ENCODE results near the gene PBXIP1.
A peak's percentile ranks its signal among the peaks of the same experiment; 100 is the strongest.

The PBXIP1 gene

DNA sequence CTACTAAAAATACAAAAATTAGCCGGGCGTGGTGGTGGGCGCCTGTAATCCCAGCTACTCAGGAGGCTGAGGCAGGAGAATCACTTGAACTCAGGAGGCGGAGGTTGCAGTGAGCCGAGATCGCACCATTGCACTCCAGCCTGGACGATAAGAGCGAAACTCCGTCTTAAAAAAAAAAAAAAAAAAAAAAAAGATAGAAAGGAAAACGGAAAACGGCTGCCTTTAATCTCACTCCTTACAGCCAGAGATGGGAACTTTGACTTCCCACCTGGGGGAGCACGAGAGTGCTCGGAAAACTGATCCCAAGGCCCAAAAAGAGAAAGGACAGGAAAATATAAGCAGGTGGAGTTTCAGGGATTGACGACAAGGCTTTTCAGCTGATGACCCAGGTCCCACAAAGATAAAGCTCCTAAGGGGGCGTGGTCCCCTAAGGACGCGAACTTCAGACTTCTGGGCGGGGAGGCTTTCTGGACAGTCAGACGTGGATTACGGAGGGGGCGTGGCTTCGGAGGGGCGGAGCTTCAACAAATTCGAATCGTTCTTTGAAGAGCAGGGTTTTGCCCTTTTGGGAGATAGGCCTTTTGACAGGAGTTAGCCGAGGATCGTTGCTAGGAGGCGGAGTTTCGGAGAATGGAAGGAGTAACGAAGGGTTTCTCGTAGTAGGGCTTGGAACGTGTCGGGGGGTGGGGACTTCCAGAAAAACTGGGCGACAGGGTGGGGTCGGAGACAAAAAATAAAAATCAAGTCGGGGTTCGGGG, 17.6 kb upstream of the PBXIP1 start:
- peaks cover 38% of the 10 kb centered on the region for H3K36me3 Mint-ChIP-seq
- CTCF ChIA-PET = interaction anchor here (0.9 to 1.5 kb wide), 8 partner anchors 12 to 199 kb away, joined by 3 to 7 read pairs (median 3); partner anchors contain the start of genes ADAM15, KRTCAP2, PBXIP1 and PYGO2
- H3K27ac Mint-ChIP-seq = peak overlapping the region; percentile 71
- H3K27me3 Mint-ChIP-seq = no peaks in the 10 kb centered on the region
- no peak overlapping the region for H3K4me3 Mint-ChIP-seq
- H3K4me1 Mint-ChIP-seq = peaks cover 35% of the 10 kb centered on the region
- DNase-seq = peak; percentile 97
- no peaks in the 10 kb centered on the region for H3K9me3 Mint-ChIP-seq

DNA sequence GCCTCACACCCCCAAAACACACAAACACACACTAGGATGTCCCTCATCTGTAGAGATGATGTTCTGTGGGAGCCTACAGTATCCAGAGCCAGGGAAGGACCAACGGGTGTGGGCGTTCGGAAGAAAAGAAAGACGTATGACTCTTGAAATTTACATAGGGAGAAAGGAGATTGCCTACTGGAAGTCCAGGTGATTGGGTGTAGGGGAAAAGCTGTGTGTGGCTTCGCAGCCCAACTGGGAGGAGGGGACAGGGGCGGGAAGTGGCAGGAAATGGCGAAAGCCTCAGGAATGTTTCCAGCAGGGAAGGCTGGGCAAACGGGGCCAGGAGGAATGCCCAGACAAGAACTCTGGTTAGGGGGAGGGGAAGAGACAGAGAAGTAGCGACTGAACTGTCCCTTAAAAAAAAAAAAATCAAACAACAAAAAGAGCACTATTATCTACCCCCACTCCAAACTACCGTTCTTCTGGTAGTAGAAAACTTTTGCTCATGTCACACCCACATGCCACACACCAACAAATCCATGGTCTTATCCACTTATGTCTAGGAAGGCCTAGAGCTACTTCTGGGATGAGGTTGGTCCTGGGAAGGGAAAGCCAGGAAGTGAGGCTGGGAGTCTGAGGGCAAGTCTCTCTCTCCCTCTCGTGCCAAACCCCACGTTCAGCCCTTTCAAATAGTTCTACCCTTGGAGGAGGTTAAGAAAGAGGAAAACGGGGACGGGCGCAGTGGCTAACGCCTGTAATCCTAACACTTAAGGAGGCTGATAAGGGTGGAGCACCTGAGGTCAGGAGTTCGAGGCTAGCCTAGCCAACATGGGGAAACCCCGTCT, 16.8 kb upstream of the PBXIP1 start:
- Mint-ChIP-seq H3K27me3 (no peaks in the 10 kb centered on the region), H3K36me3 (peaks cover 36% of the 10 kb centered on the region), H3K27ac (peak overlapping the region; percentile 71), H3K9me3 (no peaks in the 10 kb centered on the region), H3K4me3 (peak overlapping the region; percentile 49), H3K4me1 (peaks cover 39% of the 10 kb centered on the region)
- CTCF ChIA-PET = interaction anchor here (0.7 to 2.3 kb wide), 9 partner anchors 12 to 112 kb away, joined by 3 to 9 read pairs (median 5); partner anchors contain the start of genes ADAM15, PBXIP1 and PYGO2
- DNase-seq = no peak

DNA sequence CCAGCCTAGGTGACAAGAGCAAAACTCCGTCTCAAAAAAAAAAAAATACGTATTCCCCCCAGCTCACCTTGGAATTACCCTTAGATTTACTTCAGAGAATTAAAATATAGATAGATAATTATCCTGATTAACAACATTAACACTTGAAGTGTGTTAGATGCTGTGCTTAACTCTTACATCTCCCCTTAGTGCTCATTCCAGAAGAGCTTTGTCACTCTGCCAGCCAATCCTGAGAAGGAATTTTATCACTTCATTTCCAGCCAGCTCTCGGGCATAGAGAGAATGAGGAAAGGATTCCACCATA, 16.3 kb upstream of the PBXIP1 start:
- H3K4me1 Mint-ChIP-seq = peaks cover 45% of the 10 kb centered on the region
- H3K9me3 Mint-ChIP-seq = no peaks in the 10 kb centered on the region
- DNase-seq = no peak
- H3K27ac Mint-ChIP-seq = no peak overlapping the region
- peak overlapping the region; percentile 49 for H3K4me3 Mint-ChIP-seq
- H3K27me3 Mint-ChIP-seq = no peaks in the 10 kb centered on the region
- H3K36me3 Mint-ChIP-seq = peaks cover 38% of the 10 kb centered on the region
- CTCF ChIA-PET = interaction anchor here (0.7 to 2.3 kb wide), 5 partner anchors 11 to 113 kb away, joined by 3 to 9 read pairs (median 5); partner anchors contain the start of gene PYGO2

DNA sequence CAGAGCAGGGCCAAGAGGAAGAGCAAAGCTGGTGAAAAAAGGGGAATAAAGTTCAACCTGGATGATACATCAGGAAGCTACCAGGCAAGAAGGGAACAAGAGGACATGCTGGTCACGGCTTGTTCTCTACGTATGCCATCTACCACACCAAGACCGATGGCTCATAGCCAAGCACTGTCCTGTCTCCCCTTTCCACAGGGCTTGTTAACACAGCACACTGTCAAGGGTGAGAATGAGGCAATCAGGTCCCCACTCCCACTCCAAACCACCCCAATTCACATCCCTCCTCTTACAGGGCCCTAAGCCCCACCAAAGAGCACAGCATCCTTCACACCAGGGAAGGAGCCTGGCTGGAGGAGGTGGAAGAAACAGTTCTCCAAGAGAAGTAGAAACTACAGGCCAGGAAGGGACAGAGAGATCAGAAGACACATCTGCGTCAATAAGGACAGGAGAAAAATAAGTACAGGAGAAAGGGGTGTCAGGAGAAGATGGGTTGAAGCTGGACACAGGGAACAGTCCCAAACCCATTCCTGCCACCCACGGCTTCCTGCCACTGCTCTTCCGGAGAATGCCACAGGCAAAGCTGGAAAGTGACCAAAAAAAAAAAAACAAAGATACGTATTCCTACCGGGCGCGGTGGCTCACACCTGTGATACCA, 15.6 kb upstream of the PBXIP1 start:
- H3K27ac Mint-ChIP-seq = peak overlapping the region; percentile 74
- peak overlapping the region; percentile 4 for H3K4me3 Mint-ChIP-seq
- no peak for DNase-seq
- peaks cover 41% of the 10 kb centered on the region for H3K36me3 Mint-ChIP-seq
- H3K27me3 Mint-ChIP-seq = no peaks in the 10 kb centered on the region
- H3K9me3 Mint-ChIP-seq = no peaks in the 10 kb centered on the region
- CTCF ChIA-PET = interaction anchor here (0.6 to 2.3 kb wide), 6 partner anchors 10 to 119 kb away, joined by 3 to 9 read pairs (median 5); partner anchors contain the start of gene PYGO2
- H3K4me1 Mint-ChIP-seq = peaks cover 46% of the 10 kb centered on the region

DNA sequence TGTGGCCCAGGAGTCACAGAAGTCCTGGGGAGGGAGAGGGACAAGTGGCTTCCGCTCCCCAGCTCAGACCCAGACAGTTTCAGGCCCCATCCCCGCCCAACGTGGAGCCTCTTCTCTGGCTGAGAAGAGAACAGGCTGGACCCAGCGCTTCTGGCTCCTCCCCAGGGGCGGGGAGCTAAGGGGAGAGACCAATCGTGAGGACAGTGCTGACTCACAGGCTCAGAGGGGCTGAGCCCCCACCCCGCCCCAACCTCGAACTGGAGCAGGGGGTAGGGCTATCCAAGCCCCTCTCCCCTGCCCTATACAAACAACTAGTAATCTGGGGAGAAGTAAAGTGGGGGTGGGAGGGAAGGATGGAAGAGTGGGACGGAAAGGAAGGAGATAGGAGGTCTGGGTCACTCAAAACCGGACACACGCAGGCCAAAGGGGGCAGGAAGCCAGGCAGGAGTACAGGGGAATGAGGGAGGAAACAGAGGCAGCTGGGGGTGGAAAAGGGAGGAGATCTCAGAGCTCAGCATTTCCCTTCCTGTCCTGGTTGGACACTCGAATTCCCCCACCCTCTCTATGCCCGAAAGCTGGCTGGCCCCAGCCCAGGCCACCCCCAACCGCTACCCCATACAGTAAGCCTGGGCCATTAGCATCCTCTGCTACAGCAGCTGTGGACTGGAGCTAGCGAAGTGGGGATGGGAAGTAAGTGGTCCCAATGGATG, 14.9 kb upstream of the PBXIP1 start, which contains the start of gene SHC1:
Gene SHC1, minus strand, starts transcription at position 117 of the 710 bp plus-strand sequence. CDS start 221 bp downstream, outside the sequence.
- peak; percentile 42 for DNase-seq
- peak within 1 kb of the TSS; percentile 74 for H3K27ac Mint-ChIP-seq
- H3K36me3 Mint-ChIP-seq = peaks cover 41% of the 10 kb centered on the region

DNA sequence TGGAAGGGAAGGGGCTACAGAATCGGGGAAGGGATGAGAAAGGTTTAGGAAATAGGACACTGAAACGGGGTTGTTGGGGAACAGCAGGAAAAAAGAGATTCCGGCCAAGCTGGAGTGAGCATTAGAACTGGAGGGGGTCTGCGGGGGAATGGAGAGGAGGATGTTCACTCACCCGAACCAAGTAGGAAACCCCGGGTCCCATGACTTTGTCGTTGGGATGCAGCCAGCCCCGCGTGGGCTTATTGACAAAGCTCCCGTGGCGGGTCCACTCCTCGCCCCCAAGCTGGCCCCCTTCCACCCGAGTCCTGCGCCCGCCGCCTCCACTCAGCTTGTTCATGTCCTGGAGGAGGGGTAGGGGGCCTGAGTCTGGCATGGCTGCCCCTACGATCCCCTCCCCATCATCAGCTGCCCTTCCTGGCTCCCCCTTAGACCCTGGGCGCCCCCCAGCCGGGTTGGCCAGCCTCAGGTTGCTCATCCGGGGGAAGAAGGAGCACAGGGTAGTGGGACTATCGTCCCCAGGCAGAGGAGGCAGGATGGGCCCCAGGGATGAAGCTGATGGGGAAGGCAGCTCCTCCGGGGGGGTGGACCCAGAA, 14.1 kb upstream of the PBXIP1 start:
- H3K36me3 Mint-ChIP-seq = peaks cover 48% of the 10 kb centered on the region
- no peak for DNase-seq
- peaks cover 46% of the 10 kb centered on the region for H3K4me1 Mint-ChIP-seq
- no peaks in the 10 kb centered on the region for H3K9me3 Mint-ChIP-seq
- CTCF ChIA-PET = interaction anchor here (1.2 to 2.3 kb wide), 4 partner anchors 9 to 115 kb away, joined by 3 to 9 read pairs (median 6); partner anchors contain the start of genes ADAM15 and PYGO2
- H3K4me3 Mint-ChIP-seq = no peak overlapping the region
- no peaks in the 10 kb centered on the region for H3K27me3 Mint-ChIP-seq
- peak overlapping the region; percentile 25 for H3K27ac Mint-ChIP-seq

More for the DNA sequence above, 14.9 kb upstream of the PBXIP1 start, which contains the start of gene SHC1:
- CTCF ChIA-PET = interaction anchor here (0.6 to 2.3 kb wide), 7 partner anchors 10 to 118 kb away, joined by 3 to 9 read pairs (median 5); partner anchors contain the start of genes ADAM15 and PYGO2
- Mint-ChIP-seq H3K9me3 (no peaks in the 10 kb centered on the region), H3K4me3 (peak within 1 kb of the TSS; percentile 4), H3K27me3 (no peaks in the 10 kb centered on the region), H3K4me1 (peaks cover 46% of the 10 kb centered on the region)

DNA sequence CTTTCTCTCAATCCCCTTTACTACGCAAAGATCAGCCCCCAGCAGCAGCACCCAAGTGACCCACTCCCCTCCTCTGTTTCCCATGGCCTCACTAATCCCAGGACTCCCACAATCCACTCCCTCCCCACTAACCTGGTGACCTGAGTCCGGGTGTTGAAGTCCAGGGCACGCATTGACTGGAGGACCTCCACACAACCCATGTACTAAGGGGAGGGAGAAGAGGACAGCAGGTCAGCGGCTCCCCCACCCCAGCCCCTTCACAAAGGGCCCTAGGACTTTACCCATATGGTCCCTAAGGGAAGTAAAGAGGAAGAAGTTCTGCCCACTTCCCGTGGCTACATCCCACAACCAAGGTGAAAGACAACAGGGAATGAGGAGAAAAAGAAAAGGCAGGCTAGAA, 13.3 kb upstream of the PBXIP1 start:
- Mint-ChIP-seq H3K27me3 (no peaks in the 10 kb centered on the region), H3K9me3 (no peaks in the 10 kb centered on the region)

DNA sequence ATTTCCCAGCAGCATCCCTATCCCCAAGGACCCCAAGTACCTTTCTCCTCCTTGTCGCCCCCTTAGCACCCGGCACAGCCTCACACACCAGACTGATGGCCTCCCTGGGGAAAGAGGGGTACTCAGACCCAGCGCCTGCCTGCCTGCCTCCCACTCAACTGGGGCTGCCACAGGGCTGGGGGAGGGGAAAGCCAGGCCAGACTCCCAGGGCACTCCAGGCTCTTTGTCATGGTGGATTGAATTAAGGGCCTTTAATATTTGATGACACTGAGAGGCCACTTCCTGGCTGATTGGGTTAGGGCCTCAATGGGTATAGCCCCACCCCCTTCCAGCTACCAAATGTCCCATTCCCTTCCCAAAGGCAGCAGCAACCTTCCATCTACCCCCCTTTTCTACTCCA, 12.8 kb upstream of the PBXIP1 start:
- CTCF ChIA-PET = no interaction called here
- no peaks in the 10 kb centered on the region for H3K27me3 Mint-ChIP-seq
- no peak overlapping the region for H3K4me3 Mint-ChIP-seq
- H3K9me3 Mint-ChIP-seq = no peaks in the 10 kb centered on the region
- H3K4me1 Mint-ChIP-seq = peaks cover 50% of the 10 kb centered on the region
- peaks cover 55% of the 10 kb centered on the region for H3K36me3 Mint-ChIP-seq
- no peak overlapping the region for H3K27ac Mint-ChIP-seq
- DNase-seq = no peak

More for the DNA sequence above, 13.3 kb upstream of the PBXIP1 start:
- Mint-ChIP-seq H3K27ac (peak overlapping the region; percentile 6), H3K4me1 (peaks cover 46% of the 10 kb centered on the region), H3K4me3 (no peak overlapping the region), H3K36me3 (peaks cover 51% of the 10 kb centered on the region)
- no peak for DNase-seq
- CTCF ChIA-PET = interaction anchor here (1.3 kb wide), 1 partner anchor 116 kb away, joined by 3 read pairs; no protein-coding TSS in a partner anchor

DNA sequence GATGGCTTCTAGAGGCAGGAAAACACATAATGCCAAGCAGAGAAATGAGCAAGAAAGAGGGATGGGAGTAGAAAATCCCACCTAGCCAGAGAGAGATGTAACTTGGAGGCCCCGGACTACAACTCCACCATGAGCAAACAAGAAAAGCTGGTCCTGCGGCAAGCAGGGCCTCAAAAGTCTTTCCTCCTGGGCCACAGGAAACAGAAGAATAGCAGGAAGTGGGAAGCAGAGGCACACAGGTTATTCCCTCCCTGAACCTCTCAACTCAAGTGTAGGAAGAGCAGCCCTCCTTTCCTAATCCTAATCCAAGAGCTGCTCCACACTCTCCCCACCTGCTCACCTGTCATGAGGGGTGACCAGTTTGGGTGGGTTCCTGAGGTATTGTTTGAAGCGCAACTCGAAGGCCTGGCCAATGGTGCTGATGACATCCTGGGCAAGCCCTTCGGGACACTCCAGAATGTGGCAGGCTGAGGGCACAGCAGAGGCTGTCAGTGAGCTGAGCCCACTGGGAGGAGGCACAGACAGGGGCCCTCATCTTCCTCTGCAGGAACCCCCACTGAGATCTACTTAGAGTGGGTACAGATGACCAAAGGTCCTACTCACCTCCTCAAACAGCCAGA, 11.5 kb upstream of the PBXIP1 start:
- Mint-ChIP-seq H3K9me3 (no peaks in the 10 kb centered on the region), H3K27ac (no peak overlapping the region), H3K4me1 (peaks cover 54% of the 10 kb centered on the region), H3K27me3 (no peaks in the 10 kb centered on the region), H3K4me3 (no peak overlapping the region), H3K36me3 (peaks cover 58% of the 10 kb centered on the region)
- CTCF ChIA-PET = no interaction called here
- DNase-seq = no peak

DNA sequence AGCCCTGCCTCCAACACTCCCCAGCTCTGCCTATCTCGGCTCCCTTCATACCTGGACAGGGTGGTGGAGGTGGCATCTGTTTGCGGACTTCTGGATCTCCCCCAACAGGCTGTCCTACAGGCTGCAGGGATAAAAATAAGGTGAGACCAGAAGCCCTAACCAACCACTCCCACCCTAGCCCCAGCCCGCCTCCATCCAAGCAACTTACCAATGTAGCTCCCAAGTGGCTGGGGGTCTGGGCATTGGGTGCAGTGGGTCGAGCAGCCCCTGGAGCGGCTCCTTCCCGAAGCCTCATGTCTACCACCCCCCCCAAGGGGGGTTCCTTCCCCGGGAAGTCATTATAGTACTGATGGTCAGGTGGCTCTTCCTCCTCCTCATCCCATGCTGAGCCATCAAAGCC, 10.2 kb upstream of the PBXIP1 start:
- Mint-ChIP-seq H3K4me1 (peaks cover 48% of the 10 kb centered on the region), H3K27me3 (no peaks in the 10 kb centered on the region), H3K36me3 (peaks cover 54% of the 10 kb centered on the region), H3K9me3 (no peaks in the 10 kb centered on the region), H3K4me3 (no peak overlapping the region), H3K27ac (no peak overlapping the region)
- CTCF ChIA-PET = no interaction called here
- no peak for DNase-seq

DNA sequence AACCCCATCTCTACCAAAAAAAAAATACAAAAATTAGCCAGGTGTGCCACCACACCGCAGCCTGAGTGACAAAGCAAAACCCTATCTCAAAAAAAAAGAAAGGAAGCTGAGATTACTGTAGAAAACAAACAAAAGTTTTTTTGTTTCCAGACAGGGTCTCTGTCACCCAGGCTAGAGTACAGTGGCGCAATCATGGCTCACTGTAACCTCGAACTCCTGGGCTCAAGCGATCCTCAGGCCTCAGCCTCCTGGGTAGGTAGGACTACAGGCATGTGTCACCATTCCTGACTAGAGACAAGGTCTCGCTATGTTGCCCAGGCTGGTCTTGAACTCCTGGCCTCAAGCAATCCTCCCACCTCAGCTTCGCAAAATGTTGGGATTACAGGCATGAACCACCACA, 8.5 kb upstream of the PBXIP1 start:
- no peak overlapping the region for H3K27ac Mint-ChIP-seq
- peaks cover 50% of the 10 kb centered on the region for H3K4me1 Mint-ChIP-seq
- DNase-seq = no peak
- H3K4me3 Mint-ChIP-seq = no peak overlapping the region
- peaks cover 57% of the 10 kb centered on the region for H3K36me3 Mint-ChIP-seq
- CTCF ChIA-PET = interaction anchor here (1.5 kb wide), 1 partner anchor 53 kb away, joined by 6 read pairs; no protein-coding TSS in a partner anchor
- H3K27me3 Mint-ChIP-seq = no peaks in the 10 kb centered on the region
- no peaks in the 10 kb centered on the region for H3K9me3 Mint-ChIP-seq

DNA sequence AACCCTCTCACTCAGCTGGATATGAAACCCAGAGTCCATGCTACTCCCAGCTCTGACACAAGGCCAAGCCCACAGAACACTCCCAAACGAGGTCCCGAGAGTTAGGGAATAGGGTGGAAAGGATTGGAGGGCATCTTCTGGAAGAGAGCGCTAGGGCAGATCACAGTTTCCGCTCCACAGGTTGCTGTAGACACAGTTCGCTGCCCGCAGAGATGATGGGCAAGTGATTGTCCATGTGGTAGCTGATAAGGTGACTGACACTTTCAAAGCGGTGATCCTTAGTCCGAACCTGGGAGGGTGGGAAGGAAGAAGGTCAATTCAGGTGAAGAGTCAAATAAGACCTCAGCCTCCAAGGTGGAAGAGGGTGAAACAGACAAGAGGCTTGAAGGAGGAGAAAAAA, 7.7 kb upstream of the PBXIP1 start:
- peaks cover 47% of the 10 kb centered on the region for H3K4me1 Mint-ChIP-seq

More for the DNA sequence above, 7.7 kb upstream of the PBXIP1 start:
- DNase-seq = no peak
- peaks cover 52% of the 10 kb centered on the region for H3K36me3 Mint-ChIP-seq
- H3K27me3 Mint-ChIP-seq = no peaks in the 10 kb centered on the region
- CTCF ChIA-PET = interaction anchor here (1.5 kb wide), 1 partner anchor 54 kb away, joined by 6 read pairs; no protein-coding TSS in a partner anchor
- peak overlapping the region; percentile 26 for H3K27ac Mint-ChIP-seq
- no peak overlapping the region for H3K4me3 Mint-ChIP-seq
- H3K9me3 Mint-ChIP-seq = no peaks in the 10 kb centered on the region
